Pulmonary artery endothelial cell (primary cell): ENCODE data around the gene TAF1A. TPM values are rescaled to one million over a fixed set of nuclear protein-coding genes. Genes with fewer than 3 reads are reported as not detected.

ENCODE experiments used
- DNase-seq: peaks from one replicate; pipeline ENCODE4 v3.0.0-alpha.2; 2011; ENCODE audit warnings: low read depth, low spot score
- total RNA-seq: library from RNA; depleted of rRNA; stranded (reverse); fragments of >200 nt; gene quantifications from 2 replicates; pipeline ENCODE4 v1.2.3, GENCODE V29; 2014

The TAF1A gene
- total RNA-seq, 1 donor from 2014 or later, result 4.2 TPM

GRCh38 chr1:222535455-222535854 is 54.3 kb downstream of the TAF1A start:
- no peak for DNase-seq

DNA sequence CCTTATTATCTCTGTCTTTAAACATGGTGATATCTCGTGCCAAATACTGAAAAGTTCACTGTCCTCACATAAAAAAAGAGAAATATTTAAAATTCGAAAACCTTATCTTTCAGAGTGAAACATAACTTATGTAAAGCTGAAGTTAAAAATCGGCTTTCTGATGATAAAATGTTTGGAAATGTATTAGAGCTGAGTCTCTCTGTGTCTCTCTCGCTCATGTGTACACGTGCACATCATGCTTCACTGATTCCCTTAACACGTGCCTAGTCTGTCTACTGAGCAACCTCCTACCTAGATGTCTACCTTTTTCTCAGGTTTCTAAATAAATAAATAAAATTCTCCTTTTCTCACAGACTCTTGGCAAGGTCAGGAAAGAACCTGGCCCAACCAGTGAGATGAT is 58.9 kb downstream of the TAF1A start:
- no peak for DNase-seq

DNA sequence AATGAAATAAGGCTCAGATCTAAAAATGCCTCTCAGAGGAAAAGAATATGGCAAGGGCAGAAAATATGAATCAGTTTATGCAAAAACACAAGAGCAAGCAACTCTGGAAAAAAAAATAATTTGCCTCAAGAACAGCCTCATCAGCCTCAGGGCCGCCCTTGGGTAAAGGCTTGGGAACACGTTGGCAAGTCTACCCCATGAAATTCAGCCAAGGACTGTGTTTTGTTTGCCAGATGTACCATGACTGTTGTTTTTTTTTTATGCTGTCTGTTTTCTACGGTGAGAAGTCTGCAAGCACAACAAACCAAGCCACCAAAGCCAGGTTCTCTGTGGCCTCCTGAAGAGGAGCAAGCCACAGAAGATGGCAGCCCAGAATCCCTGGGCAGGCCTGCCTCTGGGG is 59.8 kb downstream of the TAF1A start:
- DNase-seq, result no peak

DNA sequence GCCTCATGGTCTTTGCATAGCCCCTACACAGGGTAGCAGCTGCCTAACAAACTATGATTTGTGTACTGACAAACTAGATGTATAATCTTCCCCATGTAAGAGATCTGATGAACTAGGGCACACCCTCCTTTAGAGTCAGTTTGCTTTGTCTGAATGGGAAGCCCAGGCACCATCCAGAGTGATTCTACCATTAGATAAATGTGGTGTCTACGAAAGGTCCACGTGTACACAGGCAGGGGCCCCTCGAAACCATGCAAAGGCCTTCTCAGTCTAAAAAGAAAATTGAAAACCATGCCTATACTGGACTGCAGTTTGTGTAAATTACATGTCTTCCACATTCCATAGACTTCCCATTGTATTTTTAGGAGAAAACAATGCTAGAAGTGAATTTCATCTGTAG is 60.6 kb downstream of the TAF1A start:
- DNase-seq, result no peak

DNA sequence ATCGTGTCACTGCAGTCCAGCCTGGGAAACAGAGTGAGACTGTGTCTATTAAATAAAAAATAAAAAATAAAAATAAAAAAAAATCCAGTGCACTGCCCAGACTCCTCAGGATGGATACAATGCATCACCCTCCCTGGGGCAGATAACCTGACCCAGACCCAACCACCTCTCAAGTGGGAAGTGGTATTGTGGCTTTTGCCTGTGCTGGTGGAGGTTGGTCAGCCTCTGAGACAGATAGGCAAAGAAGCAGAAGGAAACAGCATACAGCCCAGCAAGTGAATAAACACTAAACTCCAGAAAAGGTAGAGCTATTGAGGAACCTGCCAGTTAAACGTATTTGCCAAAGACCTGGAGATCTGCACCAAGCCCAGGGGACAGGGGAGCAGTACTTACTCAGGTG is 63.8 kb downstream of the TAF1A start:
- no peak for DNase-seq

GRCh38 chr1:222523852-222524251 is 65.9 kb downstream of the TAF1A start:
- no peak for DNase-seq

DNA sequence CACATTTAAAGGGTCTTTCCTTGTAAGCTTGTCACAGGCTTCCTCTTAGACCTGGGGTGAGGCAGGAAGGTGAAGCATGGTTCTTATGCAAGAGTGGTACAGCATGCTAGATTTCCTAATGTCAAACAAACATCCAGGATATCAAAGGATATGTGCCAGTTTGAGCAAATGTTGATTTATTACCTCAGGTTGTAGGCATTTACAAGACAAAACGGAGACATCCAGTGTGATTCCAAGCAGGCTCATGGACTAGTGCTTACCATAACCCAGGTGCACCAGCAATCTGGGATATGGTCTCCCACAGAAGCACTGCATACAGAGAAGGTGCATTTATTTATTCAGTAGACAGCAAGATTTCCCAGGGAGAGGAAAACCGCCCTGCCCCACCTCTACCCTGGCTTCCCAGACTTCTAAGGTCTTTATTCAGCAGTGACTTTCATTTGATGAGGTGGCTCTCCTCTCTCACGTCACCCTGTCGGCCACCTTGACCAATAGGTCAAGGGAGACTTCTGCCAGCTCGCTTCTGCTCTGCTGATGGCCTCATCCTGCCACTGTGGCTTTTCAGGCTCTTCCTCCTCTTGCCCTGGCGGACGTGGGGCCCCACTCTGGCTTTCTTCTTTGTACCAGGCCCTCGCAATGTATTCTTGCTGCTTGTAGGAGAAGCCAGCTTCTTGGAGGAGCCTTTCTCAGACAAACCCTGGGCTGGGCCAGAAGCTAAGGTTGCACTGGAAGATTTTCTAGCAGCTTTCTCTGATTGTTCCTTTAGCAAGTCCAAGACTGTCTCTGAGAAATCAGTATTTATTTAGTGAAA is 67.4 kb downstream of the TAF1A start:
- DNase-seq, result no peak

GRCh38 chr1:222521299-222522104 is 68.2 kb downstream of the TAF1A start:
- DNase-seq, result no peak

Other genes with a start within 250 kb of the TAF1A start
- not detected in 2 replicates for gene HHIPL2, start 41.8 kb downstream of the TAF1A start, total RNA-seq
- 30.3 and 52.9 TPM in 2 replicates for gene MIA3, start 28.2 kb upstream of the TAF1A start, total RNA-seq
- 52.4 and 57.1 TPM in 2 replicates for gene AIDA, start 122.6 kb upstream of the TAF1A start, total RNA-seq
- gene BROX, start 122.6 kb upstream of the TAF1A start, total RNA-seq, result 32.0 and 49.1 TPM in 2 replicates
- not detected in 2 replicates for gene FAM177B, start 147.3 kb upstream of the TAF1A start, total RNA-seq
- 0.99 and 2.1 TPM in 2 replicates for gene DISP1, start 225.1 kb upstream of the TAF1A start, total RNA-seq